ENCODE measurements around the gene SLC35F4. TPM values are rescaled to one million over a fixed set of nuclear protein-coding genes. Genes with fewer than 3 reads are reported as not detected.

The SLC35F4 gene
- total RNA-seq, 1 donor from 2014 or later = not detected

GRCh38 chr14:57573173-57573572 lies 292.7 kb downstream of the SLC35F4 start:
- Mint-ChIP-seq H3K4me3 (ENCODE audit: unreplicated experiment) (no peak overlapping the region), H3K27ac (ENCODE audit: unreplicated experiment) (no peak overlapping the region), H3K36me3 (ENCODE audit: unreplicated experiment) (no peaks in the 10 kb centered on the region), H3K9me3 (ENCODE audit: unreplicated experiment) (no peaks in the 10 kb centered on the region), H3K27me3 (ENCODE audit: unreplicated experiment) (no peaks in the 10 kb centered on the region), H3K4me1 (ENCODE audit: unreplicated experiment) (no peaks in the 10 kb centered on the region)
- DNase-seq (ENCODE audit: extremely low spot score, unreplicated experiment) = no peak
- TF ChIP-seq, protein P1, sequence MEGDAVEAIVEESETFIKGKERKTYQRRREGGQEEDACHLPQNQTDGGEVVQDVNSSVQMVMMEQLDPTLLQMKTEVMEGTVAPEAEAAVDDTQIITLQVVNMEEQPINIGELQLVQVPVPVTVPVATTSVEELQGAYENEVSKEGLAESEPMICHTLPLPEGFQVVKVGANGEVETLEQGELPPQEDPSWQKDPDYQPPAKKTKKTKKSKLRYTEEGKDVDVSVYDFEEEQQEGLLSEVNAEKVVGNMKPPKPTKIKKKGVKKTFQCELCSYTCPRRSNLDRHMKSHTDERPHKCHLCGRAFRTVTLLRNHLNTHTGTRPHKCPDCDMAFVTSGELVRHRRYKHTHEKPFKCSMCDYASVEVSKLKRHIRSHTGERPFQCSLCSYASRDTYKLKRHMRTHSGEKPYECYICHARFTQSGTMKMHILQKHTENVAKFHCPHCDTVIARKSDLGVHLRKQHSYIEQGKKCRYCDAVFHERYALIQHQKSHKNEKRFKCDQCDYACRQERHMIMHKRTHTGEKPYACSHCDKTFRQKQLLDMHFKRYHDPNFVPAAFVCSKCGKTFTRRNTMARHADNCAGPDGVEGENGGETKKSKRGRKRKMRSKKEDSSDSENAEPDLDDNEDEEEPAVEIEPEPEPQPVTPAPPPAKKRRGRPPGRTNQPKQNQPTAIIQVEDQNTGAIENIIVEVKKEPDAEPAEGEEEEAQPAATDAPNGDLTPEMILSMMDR (IDR thresholded peaks at IDR 0.05) = no peak

GRCh38 chr14:57568554-57568953 lies 297.3 kb downstream of the SLC35F4 start:
- Mint-ChIP-seq H3K9me3 (ENCODE audit: unreplicated experiment) (no peaks in the 10 kb centered on the region), H3K4me3 (ENCODE audit: unreplicated experiment) (no peak overlapping the region), H3K4me1 (ENCODE audit: unreplicated experiment) (no peaks in the 10 kb centered on the region), H3K27me3 (ENCODE audit: unreplicated experiment) (no peaks in the 10 kb centered on the region), H3K36me3 (ENCODE audit: unreplicated experiment) (no peaks in the 10 kb centered on the region), H3K27ac (ENCODE audit: unreplicated experiment) (no peak overlapping the region)
- TF ChIP-seq, protein P1 (IDR thresholded peaks at IDR 0.05) = no peak
- DNase-seq (ENCODE audit: extremely low spot score, unreplicated experiment) = no peak

DNA sequence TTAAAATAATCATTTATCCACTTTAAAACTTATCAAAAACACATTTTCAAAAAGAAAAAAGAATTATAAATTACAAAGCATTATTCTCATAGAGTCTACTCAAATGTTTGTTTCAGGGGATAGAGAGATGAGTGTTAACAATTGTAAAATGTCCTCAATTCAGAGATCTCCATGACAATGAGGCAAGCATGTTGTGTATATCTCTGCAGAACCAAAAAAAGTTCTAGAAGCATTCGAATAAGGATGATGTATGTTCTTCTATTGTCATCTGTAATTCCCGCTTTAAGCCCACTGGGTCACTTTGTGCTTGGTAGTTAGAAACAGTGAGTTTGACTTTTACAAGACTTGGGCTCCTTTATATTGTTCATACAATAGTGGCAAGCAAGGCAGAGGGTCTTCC lies 298.7 kb downstream of the SLC35F4 start:
- Mint-ChIP-seq H3K27me3 (ENCODE audit: unreplicated experiment) (no peaks in the 10 kb centered on the region), H3K4me1 (ENCODE audit: unreplicated experiment) (no peaks in the 10 kb centered on the region), H3K4me3 (ENCODE audit: unreplicated experiment) (no peak overlapping the region), H3K9me3 (ENCODE audit: unreplicated experiment) (no peaks in the 10 kb centered on the region), H3K36me3 (ENCODE audit: unreplicated experiment) (no peaks in the 10 kb centered on the region), H3K27ac (ENCODE audit: unreplicated experiment) (no peak overlapping the region)
- TF ChIP-seq, protein P1 (IDR thresholded peaks at IDR 0.05) = no peak
- no peak for DNase-seq (ENCODE audit: extremely low spot score, unreplicated experiment)

- Mint-ChIP-seq H3K36me3 (ENCODE audit: unreplicated experiment) (no peaks in the 10 kb centered on the region), H3K27me3 (ENCODE audit: unreplicated experiment) (peaks cover 2% of the 10 kb centered on the region), H3K4me1 (ENCODE audit: unreplicated experiment) (no peaks in the 10 kb centered on the region), H3K9me3 (ENCODE audit: unreplicated experiment) (peaks cover 2% of the 10 kb centered on the region), H3K27ac (ENCODE audit: unreplicated experiment) (no peak overlapping the region), H3K4me3 (ENCODE audit: unreplicated experiment) (no peak overlapping the region)
- no peak for DNase-seq (ENCODE audit: extremely low spot score, unreplicated experiment)
- TF ChIP-seq, protein P1 (IDR thresholded peaks at IDR 0.05) = no peak
Observed at GRCh38 chr14:57560681-57561080, 305.2 kb downstream of the SLC35F4 start.

- Mint-ChIP-seq H3K9me3 (ENCODE audit: unreplicated experiment) (peaks cover 9% of the 10 kb centered on the region), H3K4me1 (ENCODE audit: unreplicated experiment) (no peaks in the 10 kb centered on the region), H3K27ac (ENCODE audit: unreplicated experiment) (no peak overlapping the region), H3K27me3 (ENCODE audit: unreplicated experiment) (peaks cover 2% of the 10 kb centered on the region), H3K36me3 (ENCODE audit: unreplicated experiment) (no peaks in the 10 kb centered on the region), H3K4me3 (ENCODE audit: unreplicated experiment) (no peak overlapping the region)
- DNase-seq (ENCODE audit: extremely low spot score, unreplicated experiment) = no peak
- TF ChIP-seq, protein P1 (IDR thresholded peaks at IDR 0.05) = no peak
Observed at GRCh38 chr14:57559576-57559975, 306.3 kb downstream of the SLC35F4 start.

Data from osteocyte (in vitro differentiated cells).